NK-92 (cell line): Measurements from ENCODE around the gene PEX10.
"Not testable (repeated sequence)": the region's sequence is repeated elsewhere in the genome, so short reads cannot be mapped to it uniquely, and the experiment has no call there.

ENCODE experiments used
- DNase-seq: peaks from one replicate; lab custom pipeline; 2025; ENCODE audit not compliant: unreplicated experiment; lab: John Stamatoyannopoulos, UW

Gene PEX10

DNA sequence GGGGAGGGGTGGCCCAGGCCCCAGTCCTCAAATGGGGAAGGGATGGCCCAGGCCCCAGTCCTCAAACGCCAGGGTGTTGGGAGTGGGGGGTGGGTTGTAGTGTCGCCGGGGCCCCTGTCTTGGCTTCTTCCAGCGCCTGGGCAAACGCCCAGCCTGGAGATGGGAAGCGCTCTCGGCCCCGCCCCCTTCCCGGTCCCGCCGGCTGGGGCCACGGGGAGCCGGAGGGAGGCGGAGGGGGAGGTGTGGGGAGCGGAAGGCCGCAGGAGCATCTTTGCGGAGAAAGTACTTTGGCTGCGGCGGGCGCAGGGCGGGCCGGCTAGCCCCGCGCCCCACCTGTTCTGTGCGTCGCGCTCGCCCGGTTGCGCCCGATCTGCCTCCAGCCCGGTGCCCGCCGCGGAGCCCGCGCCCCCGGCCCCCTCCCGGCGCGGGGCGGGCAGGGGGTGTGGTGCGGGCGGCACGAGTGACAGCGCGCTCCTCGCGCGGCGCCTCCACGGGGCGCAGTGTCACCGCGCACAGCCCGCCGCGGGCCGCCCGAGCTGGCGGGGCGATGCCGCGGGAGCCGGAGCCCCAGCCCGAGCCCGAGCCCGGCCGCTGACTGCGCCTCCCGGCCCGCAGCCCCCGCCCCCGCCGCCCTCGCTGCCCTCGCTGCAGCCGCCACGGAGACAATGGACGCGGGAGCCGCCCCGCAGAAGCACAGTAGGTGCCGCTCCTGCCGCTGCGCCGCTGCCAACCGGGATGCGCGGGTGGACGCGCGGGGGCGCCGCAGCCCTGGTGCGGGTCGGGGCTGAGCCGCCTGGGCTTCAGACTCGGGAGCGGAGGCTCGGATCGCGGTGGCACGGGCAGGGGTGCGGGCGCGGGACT is 31.1 kb upstream of the PEX10 start:
- DNase-seq: no peak

DNA sequence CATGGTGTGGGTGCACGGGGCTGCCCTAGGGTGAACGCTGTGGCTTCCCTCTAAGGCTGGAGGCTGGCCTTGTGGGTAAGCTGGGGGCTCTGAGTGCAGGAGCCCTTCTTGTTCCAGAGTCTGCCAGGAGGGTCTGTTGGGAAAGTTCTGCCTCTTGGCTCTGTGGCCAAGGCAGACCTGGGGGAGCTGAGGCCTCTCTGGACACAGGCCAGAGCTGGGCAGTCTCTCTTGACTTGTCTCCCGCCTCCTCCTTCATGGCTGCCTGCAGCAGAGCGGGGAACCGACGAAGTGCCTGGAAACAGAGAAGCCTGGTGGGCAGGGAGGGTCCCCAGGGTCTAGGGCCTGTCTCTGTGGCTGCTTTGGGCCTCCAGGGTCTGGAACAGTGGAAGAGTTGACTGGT is 30.3 kb upstream of the PEX10 start:
- no peak for DNase-seq

DNA sequence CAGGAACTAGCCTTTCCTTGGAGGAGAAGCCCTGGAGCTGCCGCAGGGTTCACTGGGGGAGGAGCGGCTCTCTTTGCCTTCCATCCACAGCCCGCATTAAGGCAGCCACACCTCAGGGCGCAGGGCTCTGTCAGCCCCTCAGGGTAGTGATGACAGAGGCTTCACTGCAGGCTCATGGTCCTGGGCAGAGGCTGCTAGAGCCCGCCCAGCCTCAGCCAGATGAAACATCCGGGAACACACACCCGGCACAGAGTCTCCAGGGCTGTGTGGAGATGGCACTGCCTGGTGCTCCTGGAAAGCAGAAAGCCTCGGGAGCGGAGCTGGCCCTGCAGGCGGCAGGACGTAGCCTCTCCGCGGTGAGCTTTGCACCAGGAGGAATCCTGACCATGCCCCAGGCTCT is 29.4 kb upstream of the PEX10 start:
- no peak for DNase-seq

DNA sequence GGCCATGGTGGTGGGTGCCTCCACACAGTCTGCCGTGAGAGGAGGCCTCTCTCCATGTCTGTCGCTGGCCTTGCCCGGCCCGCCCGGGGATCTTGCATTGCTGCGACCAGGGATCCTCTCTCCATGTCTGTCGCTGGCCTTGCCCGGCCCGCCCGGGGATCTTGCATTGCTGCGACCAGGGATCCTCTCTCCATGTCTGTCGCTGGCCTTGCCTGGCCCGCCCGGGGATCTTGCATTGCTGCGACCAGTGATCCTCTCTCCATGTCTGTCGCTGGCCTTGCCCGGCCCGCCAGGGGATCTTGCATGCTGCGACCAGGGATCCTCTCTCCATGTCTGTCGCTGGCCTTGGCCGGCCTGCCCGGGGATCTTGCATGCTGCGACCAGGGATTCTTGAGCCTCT is 28.0 kb upstream of the PEX10 start:
- not testable (repeated sequence) for DNase-seq

DNA sequence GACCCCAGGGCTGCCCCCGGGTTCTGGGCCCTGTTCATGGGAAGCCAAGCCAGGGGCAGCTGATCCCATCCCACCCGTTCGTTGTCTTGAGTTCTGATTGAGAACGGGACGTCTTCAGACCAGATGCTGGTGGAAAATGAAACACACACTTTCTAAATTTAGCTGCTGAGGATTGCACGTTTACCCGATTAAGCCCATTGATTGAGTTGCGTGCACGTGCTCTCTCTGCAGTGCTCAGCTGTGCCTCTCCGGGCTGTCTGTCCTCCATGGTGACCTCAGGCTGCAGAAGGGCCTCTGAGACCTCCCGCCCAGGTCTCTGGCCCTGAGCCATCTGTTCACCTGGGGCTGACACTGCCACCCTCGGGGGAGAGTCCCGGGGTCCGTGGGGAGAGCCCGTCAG is 27.0 kb upstream of the PEX10 start:
- no peak for DNase-seq

DNA sequence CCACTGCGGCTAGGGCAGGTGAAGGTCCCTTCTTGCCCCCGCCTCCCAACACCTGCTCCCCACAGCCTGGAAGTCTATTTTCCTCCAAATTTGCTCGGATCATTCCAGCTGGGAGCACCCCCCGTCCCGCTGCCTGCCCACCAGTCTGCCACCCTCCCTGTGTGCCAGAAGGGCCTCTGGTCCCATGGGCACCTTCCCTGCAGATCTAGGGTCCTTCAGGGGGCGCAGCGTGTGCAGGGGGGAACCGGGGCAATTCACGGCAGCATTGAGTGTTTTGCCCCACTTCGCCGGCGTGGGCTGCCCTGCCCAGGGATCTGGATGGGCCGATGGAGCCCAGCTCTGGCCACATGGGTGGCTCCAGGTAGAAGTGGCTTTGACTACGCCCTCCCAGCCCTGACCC is 26.3 kb upstream of the PEX10 start:
- no peak for DNase-seq

DNA sequence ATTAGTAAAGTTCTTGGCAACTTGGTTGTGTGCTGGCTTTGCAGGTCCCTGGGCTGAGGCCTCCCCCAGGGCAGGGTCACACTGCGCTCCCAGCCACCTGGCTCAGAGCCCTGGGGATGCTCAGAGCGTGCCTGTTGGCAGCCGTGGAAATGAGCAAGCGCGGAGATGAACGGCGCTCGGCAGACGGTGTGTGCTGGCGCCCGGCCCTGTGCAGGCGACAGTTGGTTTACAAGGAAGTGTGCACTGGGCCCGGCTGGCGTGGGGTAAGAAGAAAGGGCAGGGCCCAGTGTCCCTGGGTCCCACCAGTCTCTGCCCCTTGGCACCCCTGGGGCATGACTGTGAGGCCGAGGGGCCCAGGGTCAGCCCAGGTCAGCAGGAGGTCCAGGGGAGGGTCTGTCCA is 25.7 kb upstream of the PEX10 start:
- DNase-seq: no peak

DNA sequence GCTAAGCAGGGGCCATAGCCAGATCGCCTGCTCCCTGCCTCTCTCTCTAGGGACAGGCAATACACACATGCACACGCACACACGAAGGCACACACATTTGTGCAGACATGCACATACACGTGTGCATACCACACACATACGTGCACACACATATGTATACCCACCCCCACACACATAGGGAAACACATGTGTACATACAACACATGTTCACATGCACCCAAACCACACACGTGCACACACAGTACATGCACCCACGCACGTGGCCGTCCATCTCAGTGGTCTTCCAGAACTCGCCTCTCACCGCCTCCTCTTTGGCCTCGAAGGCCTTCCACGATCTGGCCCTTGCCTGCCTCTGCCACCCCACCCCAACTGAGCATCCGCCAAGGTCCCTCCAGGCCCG is 25.3 kb upstream of the PEX10 start:
- no peak for DNase-seq

DNA sequence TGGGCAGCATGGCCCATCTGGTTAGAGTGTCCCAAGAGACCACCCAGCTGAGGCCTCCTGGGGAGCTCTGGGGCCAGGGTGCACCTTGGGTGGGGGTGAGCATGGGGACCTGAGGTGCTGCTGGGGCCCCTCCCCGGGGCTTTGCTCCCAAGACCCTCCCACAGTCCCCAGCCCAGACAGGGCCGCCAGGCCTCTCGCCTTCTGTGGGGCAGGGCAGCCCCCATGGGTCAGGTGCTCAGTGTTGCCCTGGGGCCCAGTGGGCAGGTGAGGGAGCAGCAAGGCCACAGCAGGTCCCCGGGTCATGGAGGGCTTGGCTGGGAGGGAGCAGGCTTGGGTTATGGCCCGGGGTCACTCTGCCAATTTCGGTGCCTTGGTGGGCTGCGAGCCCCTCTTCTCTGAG is 24.5 kb upstream of the PEX10 start:
- no peak for DNase-seq

DNA sequence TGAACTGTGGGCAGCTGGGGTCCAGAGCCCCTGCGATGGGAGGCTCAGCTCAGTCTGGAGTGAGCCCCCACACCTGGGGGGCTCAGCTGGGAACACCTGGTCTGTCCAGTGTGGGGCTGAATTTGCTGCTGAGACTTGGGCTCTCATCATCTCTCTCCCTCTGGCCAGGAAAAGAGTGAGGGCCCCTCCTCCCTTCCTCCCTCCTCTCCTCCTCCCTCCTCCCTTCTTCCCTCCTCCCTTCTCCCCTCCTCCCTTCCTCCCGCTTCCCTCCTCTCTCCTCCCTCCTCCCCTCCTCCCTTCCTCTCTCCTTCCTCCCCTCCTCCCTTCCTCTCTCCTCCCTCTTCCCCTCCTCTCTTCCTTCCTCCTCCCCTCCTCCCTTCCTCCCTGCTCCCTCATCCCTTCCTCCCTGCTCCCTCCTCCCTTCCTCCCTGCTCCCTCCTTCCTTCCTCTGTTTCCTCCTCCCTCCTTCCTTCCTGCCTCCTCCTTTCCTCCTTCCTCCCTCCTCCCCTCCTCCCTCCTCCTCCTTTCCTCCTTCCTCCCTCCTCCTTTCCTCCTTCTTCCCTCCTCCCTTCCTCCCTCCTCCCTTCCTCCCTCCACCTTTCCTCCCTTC is 23.5 kb upstream of the PEX10 start:
- DNase-seq: no peak

DNA sequence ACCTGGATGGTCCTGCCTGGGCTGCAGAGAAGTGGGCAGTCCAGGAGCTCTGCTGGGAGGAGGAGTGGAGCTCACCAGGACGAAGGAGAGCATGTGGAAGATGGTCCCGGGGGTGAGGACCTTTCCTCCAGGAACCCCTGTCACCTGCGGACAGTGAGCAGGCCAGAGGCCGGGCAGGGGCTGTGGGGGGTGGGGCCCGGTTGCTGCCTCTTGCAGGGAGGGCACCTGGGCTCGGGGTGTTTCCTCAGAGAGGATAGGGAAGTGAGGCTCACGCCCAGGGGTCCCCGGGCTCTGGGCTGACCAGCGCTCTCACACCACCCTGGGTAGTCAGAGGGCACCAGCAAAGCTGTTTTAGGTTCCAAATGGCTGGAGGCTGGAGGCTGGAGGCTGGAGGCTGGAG is 22.7 kb upstream of the PEX10 start:
- DNase-seq: no peak

DNA sequence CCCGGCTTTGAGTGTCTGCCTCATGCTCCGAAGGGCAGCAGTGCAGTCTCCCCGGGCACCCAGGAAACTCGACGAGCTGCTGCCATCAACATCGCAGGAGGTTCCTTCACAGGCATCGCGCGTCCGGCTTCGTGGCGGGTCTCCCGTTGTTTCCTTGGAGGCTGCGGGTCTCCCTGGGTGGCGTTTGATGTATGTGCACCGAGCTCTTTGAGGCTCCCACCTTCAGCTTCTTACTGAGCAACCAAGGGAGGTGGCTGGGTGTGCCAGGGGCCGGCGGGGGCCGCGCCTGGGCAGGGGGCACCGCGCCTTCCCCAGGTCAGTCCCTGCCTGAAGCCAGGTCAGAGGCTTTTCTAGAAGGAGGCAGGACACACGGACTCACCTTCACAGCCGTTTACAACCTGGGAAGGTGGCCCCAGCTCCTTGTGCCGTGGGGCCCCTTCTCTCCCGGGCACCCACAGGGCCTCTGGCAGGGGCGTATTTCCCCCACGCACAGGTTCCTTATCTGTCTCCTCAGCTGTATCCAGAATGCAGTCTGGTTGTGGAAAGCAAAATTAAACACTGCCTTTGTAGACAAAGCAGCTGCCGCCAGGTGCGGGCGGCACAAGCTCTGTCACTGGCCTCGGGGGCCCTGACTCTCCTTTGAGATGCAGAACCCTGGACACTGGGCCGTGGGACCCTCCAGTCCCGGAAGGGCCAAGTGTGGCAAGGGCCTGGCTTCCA is 21.7 kb upstream of the PEX10 start:
- no peak for DNase-seq

DNA sequence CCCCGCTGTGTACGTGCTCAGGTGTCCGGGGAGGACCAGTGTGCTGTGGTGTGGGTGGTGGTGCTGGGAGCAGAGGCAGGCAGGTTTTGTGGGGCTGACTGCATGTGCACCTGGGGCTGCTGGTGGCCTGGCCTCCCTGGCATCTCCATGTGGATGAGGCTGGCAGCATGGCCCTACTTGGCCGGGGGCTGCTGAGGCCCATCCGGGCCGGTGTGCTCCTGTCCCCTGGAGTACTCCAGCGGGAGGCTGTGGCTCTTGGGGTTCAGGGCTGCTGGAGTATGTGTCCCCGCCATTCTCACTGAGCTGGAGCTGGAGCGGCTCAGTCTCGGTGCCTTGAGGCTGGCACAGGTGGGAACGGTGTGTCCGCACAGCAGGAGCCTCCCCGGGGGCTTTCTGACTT is 20.8 kb upstream of the PEX10 start:
- no peak for DNase-seq

DNA sequence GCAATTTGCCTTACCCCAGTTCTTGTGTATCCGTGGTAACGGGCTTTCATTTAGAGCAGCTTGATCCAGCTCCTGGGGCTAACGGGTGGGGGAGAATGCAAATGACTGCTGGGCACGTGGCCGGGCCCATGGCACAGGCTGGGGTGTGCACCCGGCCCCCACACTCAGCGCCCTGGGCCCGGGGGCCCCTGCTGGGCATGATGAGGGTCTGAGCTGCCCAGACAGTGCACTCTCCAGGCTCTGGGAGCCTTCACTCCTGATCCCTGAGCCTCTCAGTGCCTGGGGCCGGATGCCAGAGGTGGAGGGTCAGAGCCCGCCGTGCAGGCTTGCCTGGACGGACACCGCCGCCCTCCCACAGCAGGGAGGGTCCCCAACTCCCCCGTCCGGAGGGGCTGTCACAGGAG is 20.1 kb upstream of the PEX10 start:
- DNase-seq: no peak

DNA sequence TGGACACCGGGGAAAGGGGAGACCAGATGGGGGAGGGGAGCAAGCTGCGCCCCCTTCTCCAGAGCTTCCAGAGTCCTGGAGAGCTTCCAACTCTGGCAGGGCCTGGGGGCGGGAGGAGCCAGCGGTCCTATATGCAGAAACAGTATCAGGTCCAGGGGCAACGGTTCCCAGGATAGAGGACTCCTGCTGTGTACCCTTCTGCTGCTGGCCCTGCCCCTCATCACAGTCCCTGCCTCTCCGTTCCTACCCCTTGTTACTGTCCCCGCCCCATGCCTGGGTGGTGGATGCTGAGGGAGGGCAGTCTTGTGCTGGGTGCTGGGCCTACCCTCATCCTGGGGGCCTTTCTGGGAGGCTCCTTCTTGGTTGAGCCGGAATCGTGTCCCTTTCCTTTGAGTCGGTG is 19.2 kb upstream of the PEX10 start:
- no peak for DNase-seq

DNA sequence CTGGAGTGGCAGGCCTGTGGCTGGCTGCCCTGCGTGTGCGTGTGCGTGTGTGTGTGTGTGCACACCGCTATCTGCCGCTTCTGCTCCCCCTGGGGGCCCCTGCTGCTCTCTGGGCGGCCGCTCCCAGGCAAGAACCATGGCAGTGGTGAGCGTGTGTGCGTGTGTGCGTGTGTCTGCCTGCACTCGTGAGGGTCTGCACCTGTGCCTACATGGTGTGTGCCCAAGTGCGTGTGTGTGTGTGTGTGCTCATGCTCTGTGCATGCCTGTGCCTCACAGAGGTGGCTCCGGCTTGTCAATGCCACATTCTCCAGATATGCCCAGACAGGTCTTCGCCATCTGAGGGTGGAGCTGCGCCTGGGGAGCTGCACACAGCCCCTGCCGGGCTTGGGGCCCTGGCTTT is 18.7 kb upstream of the PEX10 start:
- DNase-seq: no peak

DNA sequence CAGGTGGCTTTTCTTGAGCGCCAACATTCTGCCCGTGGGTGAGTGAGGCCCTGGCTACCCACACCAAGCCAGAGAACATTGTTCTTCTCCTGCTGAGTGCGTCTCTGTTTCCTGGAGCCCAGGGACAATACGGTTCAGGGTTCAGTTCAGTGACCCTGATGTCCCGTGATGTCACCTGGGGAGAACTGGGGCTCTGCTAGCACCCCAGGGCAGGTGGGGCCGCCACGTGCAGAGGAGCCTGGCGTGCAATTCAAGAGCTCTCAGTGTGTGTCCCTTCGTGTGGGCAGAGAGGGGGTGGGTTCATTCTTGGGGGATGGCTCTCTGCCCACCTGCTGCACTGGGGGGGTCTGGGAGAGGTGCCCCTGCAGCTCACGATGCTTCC is 18.2 kb upstream of the PEX10 start:
- no peak for DNase-seq

DNA sequence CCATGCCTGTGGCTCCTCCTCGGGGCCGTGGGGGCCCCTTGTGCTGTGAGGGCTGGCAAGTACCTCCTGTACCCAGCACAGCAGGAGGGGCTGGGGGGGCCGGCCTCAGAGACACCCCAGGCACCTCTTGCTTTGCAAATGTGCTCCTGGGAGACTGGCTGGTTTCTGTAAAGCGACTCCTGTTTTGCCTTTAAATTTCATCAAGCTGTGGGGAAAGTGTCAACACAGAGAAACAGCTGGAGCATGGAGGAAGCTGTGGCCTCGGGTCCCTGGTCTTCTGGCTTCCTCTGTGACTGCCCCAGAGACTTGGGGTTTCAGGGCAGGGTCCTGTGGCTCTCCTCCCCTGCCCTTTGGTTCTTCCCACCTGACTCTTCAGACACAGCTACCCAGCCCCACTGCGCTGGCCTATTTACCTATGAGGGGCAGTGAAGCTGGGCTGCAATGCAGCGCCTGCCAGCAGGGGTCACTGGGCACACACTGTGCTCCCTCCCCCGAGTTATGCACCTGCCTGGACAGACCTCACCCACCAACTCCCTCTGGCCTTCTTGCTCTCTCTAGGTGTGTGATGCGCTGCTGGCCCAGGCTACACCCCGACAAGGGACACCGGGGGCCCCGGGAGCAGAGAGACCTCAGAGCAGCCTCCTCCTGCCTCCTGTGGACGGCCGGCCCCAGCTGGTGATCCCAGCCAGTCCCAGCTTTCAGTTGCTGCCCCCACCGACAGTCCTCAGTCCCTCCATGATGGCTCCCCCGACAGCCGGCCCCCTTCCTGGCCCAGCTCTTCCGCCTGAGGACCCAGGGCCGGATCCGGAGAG is 17.6 kb upstream of the PEX10 start:
- no peak for DNase-seq

DNA sequence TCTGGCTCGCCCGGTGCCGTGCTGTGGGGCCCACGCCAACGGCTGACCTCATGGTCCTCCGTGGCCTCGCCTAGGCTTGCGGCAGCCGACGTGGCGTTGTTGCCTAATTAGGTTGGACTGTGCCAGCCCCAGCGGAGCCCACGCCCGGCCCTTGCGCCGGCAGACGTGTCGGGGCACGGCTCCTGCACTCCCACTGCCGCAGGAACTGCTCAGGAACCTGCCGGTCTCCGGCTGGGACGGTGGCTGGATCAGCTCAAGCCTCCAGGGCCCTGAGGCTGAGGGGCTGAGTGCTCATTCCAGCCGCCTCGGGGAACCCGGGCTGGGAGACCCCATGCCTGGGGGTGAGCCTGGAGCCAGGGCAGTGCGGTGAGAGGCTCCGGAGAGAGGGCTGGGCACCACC is 16.1 kb upstream of the PEX10 start:
- DNase-seq: no peak

DNA sequence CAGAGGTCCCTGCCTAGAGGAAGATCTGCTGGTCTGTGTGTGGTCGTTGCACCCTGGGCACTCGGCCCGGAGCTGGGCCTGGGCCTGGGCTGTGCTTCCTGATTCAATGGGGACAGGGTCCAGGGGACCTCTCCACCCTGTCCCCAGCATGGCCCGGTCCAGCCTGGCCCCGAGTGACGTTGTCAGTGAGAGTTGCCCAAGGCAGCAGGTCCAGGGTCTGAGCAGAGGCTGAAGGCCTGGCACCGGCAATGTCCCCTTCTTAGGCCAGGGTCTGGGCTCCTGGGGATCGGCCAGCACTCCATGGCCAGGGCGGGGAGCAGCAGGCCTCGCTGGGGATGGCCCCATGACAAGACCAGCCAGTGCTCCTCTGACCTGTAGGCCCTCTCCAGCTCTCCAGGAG is 15.6 kb upstream of the PEX10 start:
- no peak for DNase-seq

DNA sequence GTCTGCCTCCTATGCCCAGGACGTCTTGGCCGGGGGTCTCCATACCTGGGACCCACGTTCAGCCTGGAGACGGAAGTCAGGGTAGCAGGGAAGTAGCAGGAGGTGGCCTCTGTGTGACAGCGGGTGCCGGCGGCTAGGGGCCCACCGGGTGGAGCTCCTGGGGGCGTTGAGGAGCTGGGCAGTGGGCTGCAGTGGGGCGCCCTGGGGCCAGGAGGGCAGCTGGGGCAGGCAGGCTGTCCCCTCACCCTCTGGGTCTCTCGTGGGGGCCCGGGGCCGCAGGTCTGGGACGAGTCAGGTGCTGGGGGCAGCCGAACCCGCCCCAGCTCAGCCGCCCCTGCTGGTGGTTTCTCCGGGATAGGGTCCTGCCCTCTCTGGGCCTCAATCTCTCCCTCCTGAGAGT is 14.7 kb upstream of the PEX10 start:
- DNase-seq: no peak
